Mesendoderm (in vitro differentiated cells): ENCODE results near the gene AOAH.
A peak's percentile ranks its signal among the peaks of the same experiment; 100 is the strongest.

Source experiments
- DNase-seq: peaks from one replicate; pipeline ENCODE4 v3.0.0; 2013
- H2AK5ac ChIP-seq: 2 replicates; pipeline ENCODE4 v1.6.1; 2013; ENCODE audit warnings: low read length, inconsistent platforms
- H2BK120ac ChIP-seq: 2 replicates; pipeline ENCODE4 v1.6.1; 2013; ENCODE audit warnings: low read depth, mild to moderate bottlenecking, low read length, moderate library complexity, mixed read lengths
- H2BK15ac ChIP-seq: replicated peaks from 2 replicates; pipeline ENCODE4 v1.6.1; 2013; ENCODE audit warnings: low read depth, mild to moderate bottlenecking, moderate library complexity
- H2BK5ac ChIP-seq: 2 replicates; pipeline ENCODE4 v1.6.1; 2013; ENCODE audit warnings: low read length, inconsistent platforms
- H3K18ac ChIP-seq: 2 replicates; pipeline ENCODE4 v1.6.1; 2013; ENCODE audit warnings: mild to moderate bottlenecking, low read length, mixed read lengths
- H3K23ac ChIP-seq: one replicate; pipeline ENCODE4 v1.6.1; 2013; ENCODE audit warnings: low read length
- H3K27ac ChIP-seq: 2 replicates; pipeline ENCODE4 v1.5.1; 2013; ENCODE audit warnings: low read depth, mild to moderate bottlenecking, inconsistent platforms, low read length, moderate library complexity
- H3K27me3 ChIP-seq: 2 replicates; pipeline ENCODE4 v1.6.1; 2013; ENCODE audit warnings: low read length, control low read depth, mild to moderate bottlenecking, inconsistent platforms; ENCODE audit not compliant: insufficient read depth, poor library complexity
- H3K36me3 ChIP-seq: 2 replicates; pipeline ENCODE4 v1.6.1; 2013; ENCODE audit warnings: low read length, inconsistent platforms; ENCODE audit not compliant: control insufficient read depth, insufficient read depth
- H3K4ac ChIP-seq: one replicate; pipeline ENCODE4 v1.6.1; 2013; ENCODE audit warnings: low read depth, mild to moderate bottlenecking, low read length, moderate library complexity
- H3K4me1 ChIP-seq: 2 replicates; pipeline ENCODE4 v1.6.1; 2013; ENCODE audit warnings: low read depth, low read length, inconsistent platforms; ENCODE audit not compliant: control insufficient read depth
- H3K4me2 ChIP-seq: 2 replicates; pipeline ENCODE4 v1.6.1; 2013; ENCODE audit warnings: low read length
- H3K4me3 ChIP-seq: 2 replicates; pipeline ENCODE4 v1.5.1; 2013; ENCODE audit warnings: mild to moderate bottlenecking, low read length
- H3K56ac ChIP-seq: one replicate; pipeline ENCODE4 v1.6.1; 2013; ENCODE audit warnings: low read length
- H3K79me1 ChIP-seq: 2 replicates; pipeline ENCODE4 v1.6.1; 2013; ENCODE audit warnings: low read length, inconsistent platforms
- H3K79me2 ChIP-seq: 2 replicates; pipeline ENCODE4 v1.6.1; 2013; ENCODE audit warnings: mild to moderate bottlenecking, low read length; ENCODE audit not compliant: control insufficient read depth, insufficient read depth
- H3K9ac ChIP-seq: 2 replicates; pipeline ENCODE4 v1.6.1; 2013; ENCODE audit warnings: low read length, inconsistent platforms
- H4K5ac ChIP-seq: one replicate; pipeline ENCODE4 v1.6.1; 2013; ENCODE audit warnings: low read length
- H4K8ac ChIP-seq: one replicate; pipeline ENCODE4 v1.6.1; 2013; ENCODE audit warnings: low read depth, mild to moderate bottlenecking, control low read depth, low read length, moderate library complexity
- WGBS: extraction: QIAGEN DNeasy Blood & Tissue Kit; methylation state at CpG from one replicate; pipeline ENCODE4 v1.1.7; 2013; ENCODE audit warnings: low lambda C conversion rate, missing lambda C conversion rate; ENCODE audit not compliant: insufficient coverage; ENCODE audit errors: extremely low coverage; 5-methylcytosine and 5-hydroxymethylcytosine counted together

The AOAH gene

DNA sequence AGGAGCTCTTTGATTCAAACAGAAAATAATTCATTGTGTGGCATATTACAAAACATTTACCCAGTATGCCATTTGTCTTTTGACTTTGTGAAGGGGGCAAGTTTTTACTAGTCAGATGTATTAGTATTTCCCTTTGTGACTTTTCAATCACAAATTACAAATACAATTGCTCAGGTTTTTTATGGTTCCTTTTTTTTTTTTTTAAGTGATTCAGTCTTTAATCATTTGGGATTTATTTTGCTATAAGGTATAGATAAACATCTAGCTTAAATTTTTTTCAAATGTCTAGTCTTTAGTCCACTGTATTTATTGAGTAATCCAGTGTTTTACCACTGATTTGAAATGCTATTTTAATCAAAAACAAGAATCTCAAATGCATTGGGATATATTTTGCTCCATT, 75.9 kb downstream of the AOAH start:
- no peaks in the 10 kb centered on the region for H3K79me2 ChIP-seq
- no peak overlapping the region for H3K4me2 ChIP-seq
- no peak overlapping the region for H3K56ac ChIP-seq
- H3K9ac ChIP-seq: no peak overlapping the region
- no peak overlapping the region for H2BK120ac ChIP-seq
- H3K27me3 ChIP-seq: no peaks in the 10 kb centered on the region
- no peaks in the 10 kb centered on the region for H3K79me1 ChIP-seq
- H2BK5ac ChIP-seq: no peak overlapping the region
- H3K18ac ChIP-seq: no peak overlapping the region
- H3K36me3 ChIP-seq: no peaks in the 10 kb centered on the region
- H2BK15ac ChIP-seq: no peak overlapping the region
- H2AK5ac ChIP-seq: no peak overlapping the region
- H4K8ac ChIP-seq: no peak overlapping the region
- no peak overlapping the region for H3K23ac ChIP-seq
- no peak overlapping the region for H3K27ac ChIP-seq
- no peak overlapping the region for H4K5ac ChIP-seq
- no peak overlapping the region for H3K4ac ChIP-seq
- peaks cover 4% of the 10 kb centered on the region for H3K4me1 ChIP-seq
- no peak overlapping the region for H3K4me3 ChIP-seq
- no peak for DNase-seq

DNA sequence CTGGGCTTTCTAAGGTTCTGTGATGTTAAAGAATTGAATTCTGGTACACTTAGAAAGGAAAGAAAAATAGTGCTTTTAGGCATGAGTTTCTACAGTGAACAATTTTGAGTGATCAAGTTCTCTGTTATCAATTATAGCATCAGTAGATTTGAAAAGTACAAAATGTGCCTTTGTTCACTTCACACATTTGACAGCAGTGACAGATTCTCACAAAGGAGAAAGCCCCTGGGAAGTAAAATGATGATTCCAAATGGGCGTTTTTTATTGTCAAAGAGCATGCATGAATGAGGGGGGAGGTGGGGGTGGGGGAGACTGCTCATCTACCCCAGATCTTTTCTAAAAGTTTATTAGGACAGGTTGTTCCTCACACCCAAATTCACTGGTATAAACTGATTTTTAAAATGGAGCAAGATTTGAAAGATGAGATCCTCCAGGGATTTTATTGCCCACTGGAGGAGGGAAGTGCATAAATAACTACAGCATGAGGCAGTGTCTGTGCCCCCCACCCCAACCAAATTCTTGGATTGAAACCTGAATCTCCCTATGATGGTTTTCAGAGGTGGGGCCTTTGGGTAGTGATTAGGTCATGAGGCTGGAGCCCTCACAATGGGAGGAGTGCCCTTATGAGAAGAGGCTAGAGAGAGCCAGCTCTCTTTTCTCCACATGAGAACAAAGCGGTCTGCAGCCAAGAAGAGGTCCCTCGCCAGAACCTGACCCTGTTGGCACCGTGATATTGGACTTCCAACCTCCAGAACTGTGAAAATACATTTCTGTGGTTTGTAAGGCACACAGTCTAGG, 79.5 kb downstream of the AOAH start:
- Histone ChIP-seq H3K79me1 (no peaks in the 10 kb centered on the region), H3K56ac (no peak overlapping the region), H2BK15ac (peak overlapping the region; percentile 37), H4K8ac (no peak overlapping the region), H2BK5ac (no peak overlapping the region), H3K4me2 (no peak overlapping the region), H3K36me3 (no peaks in the 10 kb centered on the region), H2BK120ac (no peak overlapping the region), H2AK5ac (no peak overlapping the region), H3K18ac (peak overlapping the region; percentile 21), H4K5ac (no peak overlapping the region), H3K23ac (no peak overlapping the region), H3K27ac (no peak overlapping the region), H3K4me3 (no peak overlapping the region), H3K4ac (no peak overlapping the region), H3K4me1 (peaks cover 4% of the 10 kb centered on the region), H3K27me3 (no peaks in the 10 kb centered on the region), H3K79me2 (no peaks in the 10 kb centered on the region), H3K9ac (no peak overlapping the region)
- DNase-seq: peak; percentile 86
- WGBS: no CpG with 5 or more reads among the region's 4 CpGs

DNA sequence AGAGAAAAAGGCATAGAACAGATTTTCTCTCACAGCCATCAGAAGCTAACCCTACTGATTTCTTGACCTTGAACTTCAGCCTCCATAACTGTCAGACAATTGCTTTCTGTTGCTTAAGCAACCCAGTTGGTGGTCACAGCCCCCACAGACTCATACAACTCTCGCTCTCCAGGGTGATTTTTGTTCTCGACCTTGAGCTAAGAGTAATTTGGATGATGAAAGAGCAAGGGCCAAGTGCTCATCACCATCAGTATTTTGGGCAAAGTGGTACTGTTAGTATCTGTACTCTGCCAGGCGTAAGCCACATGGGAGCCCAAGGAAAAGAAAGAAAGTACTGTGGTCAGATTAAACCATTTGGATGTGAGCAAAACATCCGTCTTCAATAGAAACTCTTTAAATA, 81.9 kb downstream of the AOAH start:
- no peak overlapping the region for H3K4me3 ChIP-seq
- no peaks in the 10 kb centered on the region for H3K36me3 ChIP-seq
- no peak overlapping the region for H4K8ac ChIP-seq
- no peak overlapping the region for H3K9ac ChIP-seq
- H2BK15ac ChIP-seq: no peak overlapping the region
- no peak overlapping the region for H2AK5ac ChIP-seq
- no peaks in the 10 kb centered on the region for H3K79me1 ChIP-seq
- peaks cover 4% of the 10 kb centered on the region for H3K4me1 ChIP-seq
- H3K27ac ChIP-seq: no peak overlapping the region
- no peak overlapping the region for H2BK120ac ChIP-seq
- H3K18ac ChIP-seq: no peak overlapping the region
- no peak overlapping the region for H3K23ac ChIP-seq
- no peak overlapping the region for H3K4ac ChIP-seq
- H3K79me2 ChIP-seq: no peaks in the 10 kb centered on the region
- no peaks in the 10 kb centered on the region for H3K27me3 ChIP-seq
- no peak overlapping the region for H2BK5ac ChIP-seq
- H4K5ac ChIP-seq: no peak overlapping the region
- no peak overlapping the region for H3K56ac ChIP-seq
- no peak for DNase-seq
- no CpG with 5 or more reads among the region's 4 CpGs for WGBS
- no peak overlapping the region for H3K4me2 ChIP-seq

DNA sequence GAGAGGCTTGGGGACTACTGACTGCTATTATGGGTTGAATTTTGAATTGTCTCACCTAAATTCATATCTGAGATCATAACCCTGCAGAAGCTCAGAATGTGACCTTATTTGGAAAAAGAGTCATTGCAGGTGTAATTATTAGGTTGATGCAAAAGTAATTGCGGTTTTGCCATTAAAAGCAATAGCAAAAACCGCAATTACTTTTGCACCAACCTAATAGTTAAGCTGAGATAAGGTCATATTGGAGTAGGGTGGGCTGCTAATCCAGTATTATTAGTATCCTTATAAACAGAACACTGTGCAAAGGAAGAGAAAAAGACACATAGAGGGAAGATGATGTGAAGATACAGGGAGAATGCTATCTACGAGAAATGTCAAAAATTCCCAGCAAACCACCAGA, 82.3 kb downstream of the AOAH start:
- Histone ChIP-seq H2AK5ac (no peak overlapping the region), H3K27ac (no peak overlapping the region), H3K9ac (no peak overlapping the region), H3K36me3 (no peaks in the 10 kb centered on the region), H3K18ac (no peak overlapping the region), H3K4me1 (peaks cover 4% of the 10 kb centered on the region), H3K56ac (no peak overlapping the region), H3K27me3 (no peaks in the 10 kb centered on the region), H3K79me2 (no peaks in the 10 kb centered on the region), H3K4ac (no peak overlapping the region), H4K5ac (no peak overlapping the region), H3K4me2 (no peak overlapping the region), H3K23ac (no peak overlapping the region), H3K79me1 (no peaks in the 10 kb centered on the region), H3K4me3 (no peak overlapping the region), H4K8ac (no peak overlapping the region), H2BK15ac (no peak overlapping the region), H2BK5ac (no peak overlapping the region), H2BK120ac (no peak overlapping the region)
- no CpG with 5 or more reads among the region's 3 CpGs for WGBS
- no peak for DNase-seq

DNA sequence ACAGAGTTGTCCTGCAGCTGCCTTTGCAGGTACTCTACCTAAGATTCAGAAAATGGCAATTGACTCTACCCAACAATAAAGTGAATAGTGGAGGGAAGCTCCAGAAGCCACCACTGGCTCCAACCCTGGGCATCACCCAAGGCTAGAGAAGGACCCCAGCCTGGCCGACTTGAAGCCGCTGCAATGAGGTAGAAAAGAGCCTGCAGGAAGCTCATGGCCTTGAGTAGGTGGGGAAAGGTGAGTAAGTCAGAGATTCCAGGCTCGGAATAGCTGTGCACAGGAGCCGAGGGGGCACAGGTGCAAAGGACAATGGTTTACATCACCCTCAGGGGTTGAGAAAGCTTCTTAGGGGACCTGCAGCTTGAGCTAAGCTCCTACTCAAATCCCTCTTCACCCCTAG, 83.6 kb downstream of the AOAH start:
- Histone ChIP-seq H3K56ac (no peak overlapping the region), H3K79me1 (no peaks in the 10 kb centered on the region), H3K4me2 (no peak overlapping the region), H3K4me3 (no peak overlapping the region), H3K79me2 (no peaks in the 10 kb centered on the region), H2BK5ac (no peak overlapping the region), H3K23ac (no peak overlapping the region), H3K27me3 (no peaks in the 10 kb centered on the region), H3K18ac (no peak overlapping the region), H2AK5ac (no peak overlapping the region), H3K4me1 (peaks cover 4% of the 10 kb centered on the region), H4K8ac (no peak overlapping the region), H3K36me3 (no peaks in the 10 kb centered on the region), H2BK120ac (no peak overlapping the region), H4K5ac (no peak overlapping the region), H3K9ac (no peak overlapping the region), H3K27ac (no peak overlapping the region), H3K4ac (no peak overlapping the region), H2BK15ac (no peak overlapping the region)
- DNase-seq: no peak
- no CpG with 5 or more reads among the region's 4 CpGs for WGBS

DNA sequence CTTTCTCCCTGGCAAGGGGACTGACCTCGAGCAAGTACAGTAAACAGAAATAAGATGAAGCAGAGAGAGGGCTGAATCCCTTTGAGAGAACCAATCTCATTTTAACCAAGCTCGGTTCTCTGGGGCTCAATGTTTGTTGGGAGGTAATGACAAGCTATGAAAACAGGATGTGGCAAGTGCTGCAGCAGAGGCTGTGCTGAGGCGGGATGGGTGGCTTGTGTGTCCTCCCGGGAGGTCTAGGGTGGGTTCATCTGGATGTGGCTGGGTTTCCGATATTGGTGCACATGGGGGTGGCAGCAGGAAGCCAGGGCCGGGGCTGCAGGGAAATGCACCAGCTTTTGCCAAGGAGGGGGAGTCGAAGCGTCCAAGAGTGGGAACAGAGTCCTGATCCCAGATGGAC, 84.5 kb downstream of the AOAH start:
- no peaks in the 10 kb centered on the region for H3K27me3 ChIP-seq
- no peak overlapping the region for H3K56ac ChIP-seq
- no peak overlapping the region for H2AK5ac ChIP-seq
- no peak overlapping the region for H3K23ac ChIP-seq
- no peak overlapping the region for H3K4me3 ChIP-seq
- no peak overlapping the region for H3K4me2 ChIP-seq
- H3K79me1 ChIP-seq: no peaks in the 10 kb centered on the region
- H3K4ac ChIP-seq: no peak overlapping the region
- no peak for DNase-seq
- no peaks in the 10 kb centered on the region for H3K4me1 ChIP-seq
- no CpG with 5 or more reads among the region's 8 CpGs for WGBS
- H3K9ac ChIP-seq: no peak overlapping the region
- no peak overlapping the region for H2BK5ac ChIP-seq
- no peak overlapping the region for H4K8ac ChIP-seq
- H3K36me3 ChIP-seq: no peaks in the 10 kb centered on the region
- H3K27ac ChIP-seq: no peak overlapping the region
- no peak overlapping the region for H3K18ac ChIP-seq
- no peak overlapping the region for H2BK15ac ChIP-seq
- H3K79me2 ChIP-seq: no peaks in the 10 kb centered on the region
- no peak overlapping the region for H2BK120ac ChIP-seq
- H4K5ac ChIP-seq: no peak overlapping the region
